Astrocyte of the cerebellum (primary cell): ENCODE data around the gene CLCN4.

Source experiments
- DNase-seq: peaks from one replicate; pipeline ENCODE4 v3.0.0-alpha.2; 2011; ENCODE audit warnings: low read depth
- H3K4me3 ChIP-seq: 2 replicates; pipeline ENCODE4 v1.5.1; 2011; ENCODE audit warnings: mild to moderate bottlenecking, low read depth, low read length, moderate library complexity
- in situ Hi-C: cut with HindIII; loops from 2 replicates; pipeline ENCODE4 v1.10.0; 2017; ENCODE audit warnings: low sequenced_read_pairs
- TF ChIP-seq, protein P1 (sequence below): IDR thresholded peaks from 2 replicates; pipeline ENCODE4 v1.5.1; 2012; ENCODE audit warnings: low read length, low read depth, moderate library complexity, mild to moderate bottlenecking; ENCODE audit errors: missing control alignments

The CLCN4 gene

DNA sequence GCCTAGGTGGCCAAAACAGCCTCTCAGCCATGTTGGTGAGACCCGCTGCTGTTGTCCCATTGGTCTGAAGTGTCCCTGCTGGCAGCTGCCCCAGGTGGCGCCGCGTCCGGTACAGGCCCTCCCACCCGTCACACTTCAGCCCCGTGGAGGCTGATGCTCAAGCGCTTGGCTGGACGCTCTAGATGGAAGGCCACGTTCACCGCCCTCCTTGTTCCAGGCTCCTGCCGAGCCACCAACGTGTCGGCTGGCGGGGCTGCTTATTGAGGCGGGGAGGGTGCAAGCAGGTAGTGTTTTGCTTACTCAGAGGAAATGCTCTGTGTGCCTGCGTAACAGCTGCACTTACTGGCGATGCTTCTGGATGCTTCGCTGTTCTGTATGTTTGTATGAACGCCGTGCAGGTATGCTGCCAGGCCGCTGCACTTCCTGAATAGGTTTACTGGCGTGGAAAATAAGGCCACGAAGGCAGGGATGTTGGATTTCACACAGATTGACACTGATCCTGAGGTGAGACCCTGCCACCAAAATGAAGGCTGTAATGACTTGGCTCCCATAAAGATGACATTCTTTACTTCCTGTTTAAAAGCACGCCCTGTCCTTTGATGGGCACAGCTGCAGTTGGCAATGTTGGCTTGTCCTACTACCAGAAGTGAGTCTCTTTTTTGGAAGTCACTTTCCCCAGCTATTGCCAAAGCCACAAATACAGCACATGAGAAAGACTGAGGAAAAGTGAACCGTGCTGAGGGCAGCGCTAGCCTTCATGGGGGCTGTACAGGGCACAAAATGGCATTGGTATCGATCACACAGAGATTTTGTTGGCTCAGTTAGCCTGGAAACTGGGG is 21.0 kb upstream of the CLCN4 start:
- TF ChIP-seq, protein P1, sequence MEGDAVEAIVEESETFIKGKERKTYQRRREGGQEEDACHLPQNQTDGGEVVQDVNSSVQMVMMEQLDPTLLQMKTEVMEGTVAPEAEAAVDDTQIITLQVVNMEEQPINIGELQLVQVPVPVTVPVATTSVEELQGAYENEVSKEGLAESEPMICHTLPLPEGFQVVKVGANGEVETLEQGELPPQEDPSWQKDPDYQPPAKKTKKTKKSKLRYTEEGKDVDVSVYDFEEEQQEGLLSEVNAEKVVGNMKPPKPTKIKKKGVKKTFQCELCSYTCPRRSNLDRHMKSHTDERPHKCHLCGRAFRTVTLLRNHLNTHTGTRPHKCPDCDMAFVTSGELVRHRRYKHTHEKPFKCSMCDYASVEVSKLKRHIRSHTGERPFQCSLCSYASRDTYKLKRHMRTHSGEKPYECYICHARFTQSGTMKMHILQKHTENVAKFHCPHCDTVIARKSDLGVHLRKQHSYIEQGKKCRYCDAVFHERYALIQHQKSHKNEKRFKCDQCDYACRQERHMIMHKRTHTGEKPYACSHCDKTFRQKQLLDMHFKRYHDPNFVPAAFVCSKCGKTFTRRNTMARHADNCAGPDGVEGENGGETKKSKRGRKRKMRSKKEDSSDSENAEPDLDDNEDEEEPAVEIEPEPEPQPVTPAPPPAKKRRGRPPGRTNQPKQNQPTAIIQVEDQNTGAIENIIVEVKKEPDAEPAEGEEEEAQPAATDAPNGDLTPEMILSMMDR = no peak
- in situ Hi-C loops = no loop called here

GRCh38 chrX:10138726-10139125 is 18.0 kb upstream of the CLCN4 start:
- H3K4me3 ChIP-seq = no peak overlapping the region
- in situ Hi-C loops = no loop called here
- TF ChIP-seq, protein P1 = no peak

More for the DNA sequence above, 21.0 kb upstream of the CLCN4 start:
- H3K4me3 ChIP-seq = no peak overlapping the region
- no peak for DNase-seq

GRCh38 chrX:10140264-10140663 is 16.5 kb upstream of the CLCN4 start:
- in situ Hi-C loops = no loop called here
- TF ChIP-seq, protein P1 = no peak
- no peak overlapping the region for H3K4me3 ChIP-seq
- DNase-seq = no peak

More at GRCh38 chrX:10138726-10139125, 18.0 kb upstream of the CLCN4 start:
- no peak for DNase-seq

DNA sequence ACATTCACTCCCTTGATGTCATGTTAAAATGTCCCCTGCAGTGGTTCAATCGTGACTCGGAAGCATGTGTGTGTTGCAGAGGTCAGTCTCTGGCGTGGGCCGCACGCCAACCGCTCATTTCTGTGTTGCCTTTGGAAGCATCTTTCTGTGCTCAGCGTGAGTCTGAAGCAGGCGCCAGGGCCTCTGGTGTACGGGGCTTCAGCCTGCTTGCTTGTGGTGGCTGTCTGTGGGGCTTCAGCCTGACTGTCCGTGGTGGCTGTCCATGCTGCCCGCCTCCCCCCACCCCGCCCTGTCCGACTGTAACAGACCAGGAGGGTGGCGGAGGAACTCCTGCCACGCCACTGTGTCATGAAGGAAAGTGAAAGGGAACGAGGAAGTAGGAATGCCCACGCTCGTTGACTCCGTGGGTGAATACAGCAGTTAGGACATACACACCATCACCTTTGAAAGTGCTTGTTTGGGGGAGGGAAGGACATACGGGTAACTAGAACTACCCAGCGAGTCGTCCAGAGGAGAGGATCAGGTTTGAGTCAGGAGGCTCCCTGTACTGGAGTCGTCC is 14.7 kb upstream of the CLCN4 start:
- TF ChIP-seq, protein P1 = no peak
- no peak for DNase-seq
- no peak overlapping the region for H3K4me3 ChIP-seq
- in situ Hi-C loops = no loop called here

- TF ChIP-seq, protein P1 = no peak
- H3K4me3 ChIP-seq = no peak overlapping the region
- DNase-seq = no peak
- in situ Hi-C loops = no loop called here
Observed at GRCh38 chrX:10143071-10143983, 13.4 kb upstream of the CLCN4 start.

- TF ChIP-seq, protein P1 = no peak
- no peak overlapping the region for H3K4me3 ChIP-seq
- no peak for DNase-seq
- in situ Hi-C loops = no loop called here
Observed at GRCh38 chrX:10146346-10146745, 10.4 kb upstream of the CLCN4 start.
